Duodenal mucosa (tissue), 2 donors: ENCODE results near the gene RBM7.
A peak's percentile ranks its signal among the peaks of the same experiment; 100 is the strongest.

ENCODE experiments used
- H3K27ac ChIP-seq: one replicate; pipeline ENCODE4 v1.7.0; 2013; ENCODE audit warnings: low read depth, low read length
- H3K27me3 ChIP-seq, 2 donors: one replicate each; pipeline ENCODE4 v1.7.0; 2013; ENCODE audit warnings: low read length in 2 of 2, control low read depth in 1 of 2; ENCODE audit not compliant: insufficient read depth in 2 of 2, control insufficient read depth in 1 of 2
- H3K36me3 ChIP-seq, 2 donors: one replicate each; pipeline ENCODE4 v1.7.0; 2013; ENCODE audit warnings: low read length in 2 of 2, control low read depth in 1 of 2; ENCODE audit not compliant: insufficient read depth in 2 of 2, control insufficient read depth in 1 of 2
- H3K4me1 ChIP-seq, 2 donors: one replicate each; pipeline ENCODE4 v1.7.0; 2013; ENCODE audit warnings: low read length in 2 of 2, control low read depth in 1 of 2; ENCODE audit not compliant: insufficient read depth in 2 of 2, control insufficient read depth in 1 of 2
- H3K4me3 ChIP-seq, 2 donors: one replicate each; pipeline ENCODE4 v1.7.0; 2013; ENCODE audit warnings: low read length in 2 of 2, low read depth in 1 of 2
- H3K9ac ChIP-seq, 2 donors: one replicate each; pipeline ENCODE4 v1.7.0; 2013; ENCODE audit warnings: low read length in 2 of 2, low read depth in 1 of 2
- H3K9me3 ChIP-seq, 2 donors: one replicate each; pipeline ENCODE4 v1.7.0; 2013; ENCODE audit warnings: low read length in 2 of 2, control low read depth in 1 of 2; ENCODE audit not compliant: control insufficient read depth in 1 of 2

Gene RBM7

DNA sequence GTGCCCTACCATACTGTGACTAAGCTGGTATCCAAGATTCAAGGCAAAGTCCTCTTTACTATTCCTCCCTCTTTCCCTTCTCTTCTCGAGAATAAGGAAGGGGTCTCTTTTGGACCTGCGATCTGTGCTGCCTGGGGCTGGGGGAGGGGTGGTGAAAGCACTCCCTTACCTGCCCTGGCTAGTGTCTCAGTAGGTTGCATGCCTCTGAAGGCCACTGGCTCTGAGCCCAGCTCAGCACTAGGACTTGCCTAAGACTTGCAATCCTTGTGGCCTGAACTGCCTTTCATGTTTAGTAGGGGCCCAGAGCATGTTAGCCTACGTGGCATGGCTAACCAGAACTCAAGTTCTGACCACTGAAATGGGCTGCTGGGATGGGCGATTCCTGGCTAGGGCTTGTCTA, 25.8 kb downstream of the RBM7 start:
- Histone ChIP-seq H3K9me3 (no peaks in the 10 kb centered on the region), H3K36me3 (no peaks in the 10 kb centered on the region), H3K9ac (no peak overlapping the region), H3K4me3 (no peak overlapping the region), H3K27ac (no peak overlapping the region), H3K4me1 (no peaks in the 10 kb centered on the region), H3K27me3 (no peaks in the 10 kb centered on the region)

DNA sequence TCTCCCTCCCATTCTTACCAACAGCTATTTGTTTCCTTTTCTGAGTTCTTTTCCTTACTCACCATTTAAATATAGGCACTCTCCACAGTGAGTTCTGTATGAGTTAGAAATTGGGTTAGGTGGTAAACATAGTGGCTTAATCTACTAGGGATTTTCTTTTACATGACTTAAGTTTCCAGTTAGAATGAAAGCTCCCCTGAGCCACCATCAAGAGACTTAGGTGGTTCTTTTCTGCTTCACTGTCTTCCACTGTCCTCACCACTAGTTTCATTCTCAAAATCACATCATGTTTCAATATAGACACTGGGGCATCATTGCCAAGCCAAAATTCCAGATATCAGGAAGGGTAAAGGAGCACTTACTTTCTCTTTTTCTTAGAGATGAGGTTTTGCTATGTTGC, 29.8 kb downstream of the RBM7 start:
- H3K27ac ChIP-seq = no peak overlapping the region
- no peaks in the 10 kb centered on the region for H3K4me1 ChIP-seq
- no peaks in the 10 kb centered on the region for H3K36me3 ChIP-seq
- H3K9me3 ChIP-seq = no peaks in the 10 kb centered on the region
- H3K27me3 ChIP-seq = no peaks in the 10 kb centered on the region
- H3K4me3 ChIP-seq = no peak overlapping the region
- no peak overlapping the region for H3K9ac ChIP-seq

DNA sequence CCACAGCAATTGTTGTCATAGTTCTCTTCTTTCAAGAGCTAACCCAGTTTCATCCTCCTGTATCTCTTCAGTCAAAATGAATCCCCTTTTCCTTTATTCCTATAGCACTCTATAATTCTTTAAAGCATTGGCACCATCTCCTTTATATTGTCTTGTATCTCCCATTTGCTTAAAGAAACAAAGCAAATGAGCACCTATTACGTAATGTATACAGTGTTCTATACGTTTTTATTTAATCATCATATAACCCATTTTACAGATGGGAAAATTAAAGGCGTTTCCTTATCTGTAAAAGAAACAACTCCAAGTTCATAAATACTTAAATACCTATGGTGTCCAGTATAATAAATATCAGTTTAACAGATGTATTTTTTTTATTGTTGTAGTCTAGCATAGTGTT, 32.4 kb downstream of the RBM7 start:
- Histone ChIP-seq H3K9me3 (no peaks in the 10 kb centered on the region), H3K9ac (no peak overlapping the region), H3K36me3 (no peaks in the 10 kb centered on the region), H3K4me3 (no peak overlapping the region), H3K27ac (no peak overlapping the region), H3K27me3 (no peaks in the 10 kb centered on the region), H3K4me1 (no peaks in the 10 kb centered on the region)

DNA sequence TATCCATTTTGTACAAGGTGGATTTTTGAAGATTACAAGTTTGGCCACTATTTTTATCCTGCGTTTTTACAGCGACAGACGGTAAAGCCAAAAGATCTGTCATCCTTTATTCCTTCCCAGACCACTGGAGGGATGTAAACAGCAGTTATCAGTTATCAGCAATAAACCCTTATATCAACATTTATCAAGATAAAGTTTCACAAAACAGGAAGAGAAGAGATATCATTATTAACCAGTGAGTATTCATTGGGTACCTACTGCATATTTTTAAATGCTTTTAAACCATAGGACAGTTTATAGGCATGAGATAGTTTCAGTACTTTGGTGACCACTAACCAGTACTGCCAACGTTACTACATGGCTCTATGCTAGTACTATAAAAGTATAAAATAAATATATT, 32.9 kb downstream of the RBM7 start:
- H3K27ac ChIP-seq = no peak overlapping the region
- H3K27me3 ChIP-seq = no peaks in the 10 kb centered on the region
- H3K4me3 ChIP-seq = no peak overlapping the region
- no peak overlapping the region for H3K9ac ChIP-seq
- H3K4me1 ChIP-seq = no peaks in the 10 kb centered on the region
- no peaks in the 10 kb centered on the region for H3K9me3 ChIP-seq
- H3K36me3 ChIP-seq = no peaks in the 10 kb centered on the region

DNA sequence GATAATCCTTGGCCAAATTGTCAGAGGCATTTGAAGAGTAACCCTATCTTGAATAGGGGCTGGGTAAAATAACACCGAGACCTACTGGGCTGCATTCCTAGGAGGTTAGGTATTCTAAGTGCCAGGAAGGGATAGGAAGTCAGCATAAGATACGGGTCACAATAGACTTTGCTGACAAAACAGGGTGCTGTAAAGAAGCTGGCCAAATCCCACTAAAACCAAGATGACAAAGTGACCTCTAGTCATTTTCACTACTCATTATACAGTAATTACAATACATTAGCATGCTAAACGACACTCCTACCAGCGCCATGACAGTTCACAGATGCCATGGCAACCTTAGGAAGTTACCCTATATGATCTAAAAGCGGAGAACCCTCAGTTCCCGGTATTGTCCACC, 37.8 kb downstream of the RBM7 start:
- H3K27me3 ChIP-seq = no peaks in the 10 kb centered on the region
- no peaks in the 10 kb centered on the region for H3K36me3 ChIP-seq
- no peak overlapping the region for H3K4me3 ChIP-seq
- H3K27ac ChIP-seq = no peak overlapping the region
- peaks cover 16 to 22% of the 10 kb centered on the region in 2 donors for H3K4me1 ChIP-seq
- H3K9ac ChIP-seq = no peak overlapping the region
- H3K9me3 ChIP-seq = no peaks in the 10 kb centered on the region

DNA sequence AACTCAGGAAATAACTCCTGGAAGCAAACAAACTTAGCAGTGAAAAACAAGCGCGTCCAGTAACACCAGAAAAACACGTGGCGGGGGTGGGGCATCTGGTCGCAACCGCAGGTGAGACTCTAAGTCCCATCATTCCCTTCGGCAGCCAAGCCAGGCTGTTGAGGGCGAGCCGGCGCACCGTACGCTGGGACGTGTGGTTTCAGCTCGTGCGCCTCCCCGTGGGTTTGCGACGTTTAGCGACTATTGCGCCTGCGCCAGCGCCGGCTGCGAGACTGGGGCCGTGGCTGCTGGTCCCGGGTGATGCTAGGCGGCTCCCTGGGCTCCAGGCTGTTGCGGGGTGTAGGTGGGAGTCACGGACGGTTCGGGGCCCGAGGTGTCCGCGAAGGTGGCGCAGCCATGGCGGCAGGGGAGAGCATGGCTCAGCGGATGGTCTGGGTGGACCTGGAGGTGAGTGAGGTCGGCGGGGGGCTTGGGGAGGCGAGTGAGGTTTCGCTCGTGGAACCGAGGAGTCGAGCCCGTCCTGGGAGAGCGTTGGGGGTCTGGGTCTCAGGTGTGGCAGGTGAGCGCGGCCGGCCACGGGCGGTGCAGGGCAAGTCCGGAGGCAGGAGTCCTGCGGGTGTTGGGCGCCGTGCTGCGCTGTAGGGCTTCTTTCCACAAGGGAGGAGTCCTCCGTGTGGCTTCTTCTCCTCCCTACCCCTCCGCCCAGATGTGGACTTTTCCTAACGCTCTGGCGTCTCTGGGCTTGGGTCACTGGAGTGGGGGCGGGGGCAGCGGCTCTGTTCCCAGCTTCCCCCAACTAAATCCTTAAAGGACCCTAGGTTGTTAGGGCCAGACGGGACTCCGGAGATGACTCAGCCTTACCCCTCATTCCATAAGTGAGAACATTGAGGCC, 39.0 kb downstream of the RBM7 start, which contains the start of gene REXO2:
Gene REXO2 (plus strand): TSS at position 239 of the 892 bp plus-strand sequence. CDS start 62 bp downstream, at position 301.
- Histone ChIP-seq H3K9me3 (no peaks in the 10 kb centered on the region), H3K27ac (peak within 1 kb of the TSS; percentile 64), H3K27me3 (no peaks in the 10 kb centered on the region), H3K36me3 (no peaks in the 10 kb centered on the region), H3K9ac (peak within 1 kb of the TSS; percentile 78 to 94), H3K4me3 (peak within 1 kb of the TSS; percentile 91 to 99), H3K4me1 (peaks cover 16 to 22% of the 10 kb centered on the region in 2 donors)

DNA sequence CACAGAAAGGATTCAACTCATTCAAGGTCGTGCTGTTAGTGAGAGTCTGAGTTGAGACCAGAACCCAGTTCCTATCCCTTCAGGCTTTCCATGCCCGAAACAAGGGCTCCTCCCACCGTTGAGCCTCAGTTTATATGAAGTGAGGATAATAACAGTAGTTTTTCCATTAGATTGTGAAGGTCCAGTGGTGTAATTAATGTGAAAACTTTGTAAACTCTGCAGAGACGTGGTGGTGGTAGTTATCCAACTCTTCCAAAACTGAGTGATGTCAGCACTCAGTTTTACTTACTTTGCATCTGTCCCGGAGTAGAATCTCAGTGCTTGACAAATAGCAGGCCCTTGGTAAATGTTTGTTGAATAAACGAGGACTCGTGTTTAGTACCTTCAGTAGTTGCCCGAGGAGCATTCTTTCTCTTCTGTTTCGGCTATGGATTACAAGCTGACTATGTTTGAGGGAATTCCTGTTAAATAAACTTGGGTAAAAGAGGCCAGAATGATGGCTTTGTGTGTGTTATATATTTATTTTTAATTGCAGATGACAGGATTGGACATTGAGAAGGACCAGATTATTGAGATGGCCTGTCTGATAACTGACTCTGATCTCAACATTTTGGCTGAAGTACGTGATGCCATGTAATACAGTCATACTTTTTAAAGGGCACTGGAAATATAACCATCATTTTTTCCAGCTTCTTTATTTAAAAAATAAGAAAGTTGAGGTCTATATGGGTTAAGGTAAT, 39.8 kb downstream of the RBM7 start:
- Histone ChIP-seq H3K9ac (peak overlapping the region; percentile 78 to 94), H3K4me1 (peaks cover 16 to 22% of the 10 kb centered on the region in 2 donors), H3K27ac (peak overlapping the region; percentile 64), H3K4me3 (peak overlapping the region; percentile 91 to 99), H3K36me3 (peaks cover 0 to 3% of the 10 kb centered on the region in 2 donors), H3K27me3 (no peaks in the 10 kb centered on the region), H3K9me3 (no peaks in the 10 kb centered on the region)

DNA sequence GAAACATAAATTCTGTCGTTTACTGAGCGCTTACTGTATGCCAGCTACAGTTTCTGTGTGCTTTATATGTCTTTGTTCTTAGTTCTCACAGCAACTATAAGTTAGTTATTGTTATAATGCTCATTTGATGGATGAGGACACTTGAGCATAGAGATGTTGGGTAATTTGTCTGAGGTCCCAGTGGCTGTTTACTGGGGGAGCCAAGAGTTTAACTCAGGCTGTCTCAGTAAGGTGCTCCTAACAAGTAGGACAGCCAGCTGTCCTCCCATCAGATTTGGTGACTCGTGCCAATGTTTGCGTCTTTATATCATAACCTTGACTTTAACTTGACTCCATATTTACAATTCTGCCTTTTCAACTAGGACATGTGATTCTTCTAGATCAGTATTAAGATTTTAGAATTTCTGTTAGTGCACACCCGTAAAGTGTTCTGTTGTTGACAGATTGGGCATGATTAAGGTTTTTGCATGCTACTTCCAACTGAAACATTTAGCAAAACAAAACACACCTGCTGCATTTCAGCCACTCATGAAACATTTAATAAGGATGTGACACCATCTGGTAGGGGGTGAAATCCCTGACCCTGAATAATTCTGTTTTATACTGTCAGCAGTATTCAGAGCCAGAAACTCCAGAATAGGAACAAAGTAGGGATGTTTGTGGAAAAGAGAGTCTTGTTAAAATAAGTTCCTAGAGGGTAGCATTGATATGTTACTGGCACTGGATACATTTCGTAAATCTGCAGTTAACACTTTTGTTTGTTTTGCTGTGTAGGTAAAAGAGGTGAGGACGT, 40.7 kb downstream of the RBM7 start:
- H3K9me3 ChIP-seq = no peaks in the 10 kb centered on the region
- H3K27ac ChIP-seq = no peak overlapping the region
- H3K4me3 ChIP-seq = no peak overlapping the region
- H3K36me3 ChIP-seq = peaks cover 3 to 5% of the 10 kb centered on the region in 2 donors
- H3K27me3 ChIP-seq = no peaks in the 10 kb centered on the region
- peaks cover 16 to 22% of the 10 kb centered on the region in 2 donors for H3K4me1 ChIP-seq
- no peak overlapping the region for H3K9ac ChIP-seq

DNA sequence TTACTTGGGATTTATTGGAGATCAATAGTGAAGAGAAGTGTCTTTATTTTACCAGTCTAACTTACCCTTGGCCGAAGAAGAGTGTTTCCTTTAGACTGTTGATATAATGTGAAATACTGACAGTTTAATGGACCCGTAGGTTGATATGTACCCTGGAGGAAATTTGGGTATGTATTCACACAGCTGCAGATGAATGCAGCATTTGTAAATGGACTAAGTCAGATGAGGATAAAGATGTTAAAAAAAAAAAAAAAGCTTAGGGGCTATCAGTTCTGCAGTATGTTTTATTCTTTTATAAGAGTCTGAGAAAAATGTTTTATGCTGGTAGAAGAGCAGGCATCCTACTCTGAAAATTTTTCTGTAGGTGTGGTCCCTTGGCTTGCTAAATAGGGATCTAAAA, 41.5 kb downstream of the RBM7 start:
- Histone ChIP-seq H3K9ac (no peak overlapping the region), H3K4me3 (no peak overlapping the region), H3K27ac (no peak overlapping the region), H3K27me3 (no peaks in the 10 kb centered on the region), H3K9me3 (no peaks in the 10 kb centered on the region), H3K4me1 (peaks cover 16 to 22% of the 10 kb centered on the region in 2 donors), H3K36me3 (peaks cover 3 to 10% of the 10 kb centered on the region in 2 donors)
